ENCODE measurements around the gene WASF3. TPM values are rescaled to one million over a fixed set of nuclear protein-coding genes. Genes with fewer than 3 reads are reported as not detected.

Gene WASF3
- total and polyA plus RNA-seq, 10 donors = 1.7 to 16.4 (median 8.4) TPM

GRCh38 chr13:26658448-26659385 is 101.2 kb downstream of the WASF3 start:
- no peak for DNase-seq
- no peak for TF ChIP-seq POLR2A (IDR thresholded peaks at IDR 0.05)
- Histone ChIP-seq H3K27ac (no peak overlapping the region), H3K4me1 (no peaks in the 10 kb centered on the region), H3K9me3 (no peaks in the 10 kb centered on the region), H3K4me3 (no peak overlapping the region), H3K27me3 (replicated peaks in 1 of 7) (no peaks in the 10 kb centered on the region), H3K36me3 (no peaks in the 10 kb centered on the region)
- WGBS, 5 donors = 69 to 79% (median 74%) methylated on average over 4 of the region's 4 CpGs
- intact Hi-C loops (cut with DNase I; ENCODE audit: low total_unique reads) = no loop called here

- no peak for DNase-seq
- no peak for TF ChIP-seq CTCF (IDR thresholded peaks at IDR 0.05 in 8 of 11, conservative IDR thresholded peaks at IDR 0.05 in 3 of 11)
- no peak for TF ChIP-seq POLR2AphosphoS5 (IDR thresholded peaks at IDR 0.05)
- TF ChIP-seq POLR2A (IDR thresholded peaks at IDR 0.05) = no peak
- H3K4me3 ChIP-seq = no peak overlapping the region
- no peaks in the 10 kb centered on the region for H3K27me3 ChIP-seq (replicated peaks in 1 of 7)
- 68 to 82% (median 79%) methylated on average over 5 of the region's 5 CpGs for WGBS, 5 donors
- H3K36me3 ChIP-seq = no peaks in the 10 kb centered on the region
- H3K4me1 ChIP-seq = no peaks in the 10 kb centered on the region
- intact Hi-C loops (cut with DNase I; ENCODE audit: low total_unique reads) = no loop called here
- no peak overlapping the region for H3K27ac ChIP-seq
- H3K9me3 ChIP-seq = no peaks in the 10 kb centered on the region
Observed at GRCh38 chr13:26660185-26660584, 102.7 kb downstream of the WASF3 start.

GRCh38 chr13:26660766-26661165 is 103.3 kb downstream of the WASF3 start:
- Histone ChIP-seq H3K27me3 (replicated peaks in 1 of 7) (no peaks in the 10 kb centered on the region), H3K4me1 (no peaks in the 10 kb centered on the region), H3K4me3 (no peak overlapping the region), H3K9me3 (no peaks in the 10 kb centered on the region), H3K27ac (no peak overlapping the region), H3K36me3 (no peaks in the 10 kb centered on the region)
- no peak for DNase-seq
- 73 to 79% (median 75%) methylated on average over 6 of the region's 6 CpGs for WGBS, 5 donors
- intact Hi-C loops (cut with DNase I; ENCODE audit: low total_unique reads) = no loop called here
- TF ChIP-seq POLR2A (IDR thresholded peaks at IDR 0.05) (no peak), CTCF (IDR thresholded peaks at IDR 0.05 in 8 of 11, conservative IDR thresholded peaks at IDR 0.05 in 3 of 11) (no peak), POLR2AphosphoS5 (IDR thresholded peaks at IDR 0.05) (no peak)

- Histone ChIP-seq H3K4me1 (no peaks in the 10 kb centered on the region), H3K27ac (no peak overlapping the region), H3K4me3 (no peak overlapping the region), H3K27me3 (replicated peaks in 1 of 7) (no peaks in the 10 kb centered on the region), H3K36me3 (no peaks in the 10 kb centered on the region), H3K9me3 (no peaks in the 10 kb centered on the region)
- TF ChIP-seq POLR2AphosphoS5 (IDR thresholded peaks at IDR 0.05) (no peak), CTCF (IDR thresholded peaks at IDR 0.05 in 8 of 11, conservative IDR thresholded peaks at IDR 0.05 in 3 of 11) (no peak), POLR2A (IDR thresholded peaks at IDR 0.05) (no peak)
- intact Hi-C loops (cut with DNase I; ENCODE audit: low total_unique reads) = no loop called here
- DNase-seq = no peak
- 66 to 76% (median 73%) methylated on average over 4 of the region's 4 CpGs for WGBS, 5 donors
Observed at GRCh38 chr13:26663791-26664190, 106.3 kb downstream of the WASF3 start.

Measured in spleen (tissue), 11 donors.